GM12801 (cell line): Measurements from ENCODE around the gene MINAR2.

Source experiments
- CTCF ChIP-seq: IDR thresholded peaks from one replicate; pipeline ENCODE4 v1.5.1; 2011; ENCODE audit warnings: control low read depth; ENCODE audit not compliant: insufficient read length; ENCODE audit errors: extremely low read depth

The MINAR2 gene, protein sequence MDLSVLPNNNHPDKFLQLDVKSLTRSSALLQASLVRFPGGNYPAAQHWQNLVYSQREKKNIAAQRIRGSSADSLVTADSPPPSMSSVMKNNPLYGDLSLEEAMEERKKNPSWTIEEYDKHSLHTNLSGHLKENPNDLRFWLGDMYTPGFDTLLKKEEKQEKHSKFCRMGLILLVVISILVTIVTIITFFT

DNA sequence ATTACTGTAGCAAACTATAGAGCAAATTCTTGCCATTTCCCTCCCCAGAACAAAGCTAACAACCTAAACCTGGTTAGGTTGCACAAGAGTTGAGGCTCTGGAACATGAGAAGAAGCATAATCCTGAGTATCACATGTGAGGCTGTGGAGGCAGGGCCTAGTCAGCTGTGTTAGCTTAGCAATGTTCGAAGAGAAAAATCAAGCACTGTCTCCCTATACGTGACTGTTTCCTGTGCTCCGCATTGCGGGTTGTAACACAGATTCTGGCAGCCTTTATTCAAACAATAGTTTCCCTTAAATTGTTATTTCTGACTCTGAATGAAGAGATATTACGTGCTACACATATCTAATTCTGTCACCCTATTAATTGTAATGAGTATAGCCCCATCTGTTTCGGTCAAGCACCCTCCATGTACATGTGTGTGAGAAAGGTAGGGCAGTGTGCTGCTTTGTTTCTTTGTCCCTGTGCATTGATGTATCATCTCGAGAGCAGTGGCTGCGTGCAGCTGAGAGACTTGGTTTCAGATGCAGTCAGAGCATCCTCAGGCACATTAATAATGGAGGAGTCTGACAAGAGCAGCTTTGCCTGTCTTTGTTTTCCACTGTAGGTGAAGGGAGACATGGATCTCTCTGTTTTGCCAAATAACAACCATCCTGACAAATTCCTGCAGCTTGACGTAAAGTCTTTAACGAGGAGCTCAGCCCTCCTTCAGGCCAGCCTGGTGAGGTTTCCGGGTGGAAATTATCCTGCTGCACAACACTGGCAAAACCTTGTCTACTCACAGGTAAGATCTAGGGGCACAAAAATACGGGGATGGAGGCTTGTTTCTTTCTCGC is at the start of gene MINAR2:
TSS of gene MINAR2 (plus strand) at position 523 of the 836 bp plus-strand sequence. CDS start at position 620, 97 bp downstream.
- no peak for TF ChIP-seq CTCF

GRCh38 chr5:129698661-129699060 is 49.2 kb upstream of the MINAR2 start:
- TF ChIP-seq CTCF = no peak

- TF ChIP-seq CTCF = no peak
These were observed 31.7 kb upstream of the MINAR2 start for GRCh38 chr5:129716235-129716634.

GRCh38 chr5:129716651-129717050 is 31.2 kb upstream of the MINAR2 start:
- no peak for TF ChIP-seq CTCF

DNA sequence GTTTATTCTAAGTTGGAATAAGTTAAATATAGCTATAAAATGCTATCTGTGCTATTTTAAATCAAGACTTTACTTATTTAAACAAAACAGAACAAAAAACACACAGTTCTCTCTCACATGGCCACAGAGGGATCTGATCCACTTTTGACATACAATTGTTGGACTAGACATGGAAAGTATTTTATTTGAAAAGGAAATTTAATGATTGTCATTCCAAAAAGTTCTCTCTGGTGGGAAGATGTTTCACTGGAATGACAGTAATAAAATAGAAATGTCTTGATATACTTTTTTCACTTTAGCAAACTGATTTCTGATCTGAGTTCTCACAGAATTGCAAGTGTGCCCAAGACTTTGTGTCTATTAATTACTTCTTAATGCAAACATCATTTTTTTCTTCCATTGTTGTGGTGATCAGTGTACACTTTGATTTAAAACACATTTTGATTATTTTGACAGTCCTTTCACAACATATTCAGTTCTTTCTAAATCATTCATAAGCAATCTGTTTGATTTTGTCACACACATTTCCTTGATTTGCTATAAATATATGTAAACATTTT is 30.1 kb upstream of the MINAR2 start:
- no peak for TF ChIP-seq CTCF

DNA sequence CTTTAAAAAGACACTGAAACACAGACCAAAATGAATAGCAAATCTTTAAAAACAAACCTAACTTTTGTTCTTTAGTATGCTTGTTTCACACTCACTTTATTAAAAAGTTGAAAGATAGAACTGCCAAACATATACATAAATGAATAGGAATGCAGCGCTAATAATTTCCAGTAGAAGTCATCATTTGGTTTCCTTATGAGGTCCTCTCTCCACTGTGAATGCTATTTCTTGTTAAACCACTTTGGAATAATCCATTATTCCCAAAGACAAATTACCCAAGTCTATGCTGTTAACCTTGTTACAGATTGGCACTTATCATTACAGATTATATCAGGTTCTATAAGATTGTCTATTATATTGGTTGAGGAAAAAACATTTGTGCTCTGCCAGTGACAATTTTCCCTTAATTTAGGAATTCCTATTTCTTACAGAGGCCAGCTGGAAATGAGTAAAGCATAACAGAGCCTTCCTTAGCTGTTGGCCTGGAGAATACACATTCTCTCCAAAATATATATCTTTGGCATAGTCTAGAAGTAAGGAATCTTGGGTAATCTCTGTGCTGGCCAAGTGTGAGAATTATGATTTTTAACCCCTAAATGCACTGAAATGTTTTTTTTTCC is 29.3 kb upstream of the MINAR2 start:
- TF ChIP-seq CTCF = no peak

- TF ChIP-seq CTCF = no peak
These were observed 23.7 kb upstream of the MINAR2 start for GRCh38 chr5:129724222-129724621.
